ENCODE results near the gene FAM107B.

FAM107B gene

DNA sequence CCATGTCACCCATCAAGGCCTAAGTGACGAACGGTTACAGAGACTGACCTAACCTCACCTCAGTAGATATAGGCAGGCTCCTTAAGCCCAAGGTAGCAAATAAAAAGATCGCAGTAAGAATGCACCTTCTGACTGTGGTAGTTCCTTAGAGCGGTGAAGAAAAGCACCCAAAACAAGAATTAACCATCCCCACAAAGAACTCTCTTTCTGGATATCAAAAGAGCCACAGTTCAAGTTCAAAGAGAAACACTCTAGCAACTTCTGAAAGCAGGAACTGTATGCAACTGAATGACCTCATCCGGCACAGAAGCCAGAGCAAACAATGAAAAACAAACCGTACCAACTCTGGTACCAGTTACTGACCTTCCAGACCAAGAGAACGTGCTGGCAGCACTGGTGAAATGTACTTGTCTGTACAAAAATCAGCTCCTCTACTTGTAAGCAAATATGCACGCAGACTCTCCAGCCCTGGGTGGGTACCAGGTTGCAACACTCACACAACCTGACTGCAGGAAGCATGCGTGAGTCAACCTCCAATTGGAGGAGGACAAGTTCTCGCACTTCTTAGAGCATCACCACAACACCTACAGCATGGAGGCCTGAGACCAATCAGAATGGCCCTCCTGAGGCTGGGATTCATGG lies 202.7 kb downstream of the FAM107B start:
- DNase-seq, result peak; percentile 97

DNA sequence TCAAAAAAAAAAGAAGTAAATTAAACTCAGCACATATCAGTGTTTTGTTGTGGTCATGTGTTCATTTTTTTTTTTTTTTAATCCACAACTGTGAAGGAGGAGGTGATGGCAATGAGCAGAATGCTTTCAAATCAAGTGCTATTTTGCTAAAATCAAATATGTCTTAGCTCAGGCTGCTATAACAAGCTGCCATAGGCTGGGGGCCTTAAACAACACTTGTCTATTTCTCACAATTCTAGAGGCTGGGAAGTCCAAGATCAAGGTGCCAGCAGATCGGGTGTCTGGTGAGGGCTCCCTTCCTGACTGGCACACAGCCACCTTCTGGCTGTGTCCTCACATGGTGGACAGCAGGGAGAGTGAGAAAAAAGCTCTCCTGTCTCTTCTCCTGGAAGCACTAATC lies 203.9 kb downstream of the FAM107B start:
- DNase-seq, result no peak

DNA sequence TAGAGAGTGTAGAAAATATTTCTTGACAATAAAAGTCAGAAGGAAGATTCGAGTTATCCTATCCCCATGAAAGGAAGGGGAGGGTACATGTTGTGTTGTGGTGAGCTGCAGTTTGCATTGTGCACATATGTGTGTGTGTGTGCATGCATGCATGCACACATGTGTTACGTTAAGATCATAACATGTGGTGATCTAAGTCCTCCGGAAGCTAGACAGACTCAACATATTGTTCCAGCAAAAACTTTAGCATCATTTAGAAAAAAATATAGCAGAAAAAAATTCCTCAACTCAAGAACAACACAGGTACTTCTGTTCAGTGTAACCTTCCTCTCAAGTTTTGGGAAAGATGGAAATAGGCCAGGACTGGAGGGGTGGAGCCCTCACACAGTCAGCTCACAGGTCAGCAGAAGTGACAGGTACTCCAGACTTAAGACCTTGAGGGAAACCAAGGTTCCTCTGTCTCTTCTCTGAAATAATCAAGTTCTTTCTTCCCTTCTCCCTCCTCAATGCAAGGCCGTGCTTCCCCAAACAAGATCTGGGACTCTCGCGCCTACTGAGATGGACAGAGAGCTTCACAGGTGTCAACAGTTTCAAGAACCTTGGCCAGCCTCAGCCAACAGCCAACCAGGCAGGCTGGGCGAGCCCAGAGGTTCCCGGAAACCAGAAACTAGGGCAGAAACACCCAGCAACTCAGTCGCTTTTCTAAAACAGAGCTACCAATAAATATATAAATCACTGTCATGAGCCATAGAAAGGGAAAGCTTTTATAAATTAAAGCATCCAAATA lies 205.2 kb downstream of the FAM107B start:
- no peak for DNase-seq

DNA sequence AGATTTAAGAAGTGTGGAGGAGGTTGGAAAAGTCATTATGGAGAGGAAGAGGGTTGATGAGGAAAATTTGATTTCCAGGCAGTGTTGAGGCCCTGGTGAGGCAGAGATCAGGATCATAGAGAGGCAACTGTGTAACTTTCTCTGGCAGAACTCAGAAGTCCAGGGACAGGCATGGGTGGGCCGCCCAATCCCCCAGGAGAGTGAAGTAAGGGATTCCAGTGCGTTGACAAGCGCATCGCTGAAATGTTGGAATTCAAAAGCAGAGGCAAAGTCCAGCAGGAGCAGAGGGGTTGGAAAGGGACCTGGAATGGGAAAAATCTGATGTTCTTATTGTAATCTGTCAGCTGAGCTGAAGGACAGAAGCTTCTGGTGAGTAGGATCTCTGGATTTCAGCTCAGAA lies 207.3 kb downstream of the FAM107B start:
- no peak for DNase-seq

DNA sequence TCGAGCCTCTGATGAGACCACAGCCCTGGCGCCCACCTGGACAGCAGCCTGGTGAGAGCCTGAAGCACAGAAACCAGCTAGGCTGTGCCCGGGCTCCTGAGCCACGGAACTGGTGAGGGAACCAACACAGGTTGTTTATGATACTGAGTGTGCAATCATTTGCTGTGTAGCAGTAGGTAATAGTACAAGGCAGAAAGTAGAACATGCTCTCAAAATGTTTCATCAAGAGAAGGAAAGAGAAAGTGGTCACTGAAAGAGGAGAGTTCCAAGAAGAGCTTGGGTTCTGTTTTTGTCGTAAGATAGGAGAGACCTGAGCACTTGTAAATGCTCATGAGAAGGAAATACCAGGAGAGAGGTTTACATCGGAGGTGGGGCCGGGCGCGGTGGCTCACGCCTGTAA lies 208.2 kb downstream of the FAM107B start:
- DNase-seq, result no peak

DNA sequence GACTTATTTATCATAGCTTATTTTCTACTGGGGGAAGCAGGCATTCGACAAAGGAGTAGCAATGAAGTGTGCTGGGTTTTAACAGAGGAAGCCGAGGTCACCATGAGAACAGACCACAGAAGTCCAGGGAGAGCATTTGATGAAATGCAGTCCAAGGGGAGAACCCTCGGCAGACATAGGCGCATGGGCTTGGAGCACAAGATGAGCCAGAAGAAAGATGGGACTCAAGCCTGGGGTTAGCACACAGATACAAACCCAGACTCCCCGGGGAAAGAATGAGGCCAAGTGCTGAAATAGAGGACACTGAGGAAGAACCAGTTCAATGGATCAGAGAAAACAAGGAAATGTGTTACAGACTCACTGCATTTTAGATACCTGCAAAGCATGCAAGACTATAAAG lies 209.5 kb downstream of the FAM107B start:
- no peak for DNase-seq

DNA sequence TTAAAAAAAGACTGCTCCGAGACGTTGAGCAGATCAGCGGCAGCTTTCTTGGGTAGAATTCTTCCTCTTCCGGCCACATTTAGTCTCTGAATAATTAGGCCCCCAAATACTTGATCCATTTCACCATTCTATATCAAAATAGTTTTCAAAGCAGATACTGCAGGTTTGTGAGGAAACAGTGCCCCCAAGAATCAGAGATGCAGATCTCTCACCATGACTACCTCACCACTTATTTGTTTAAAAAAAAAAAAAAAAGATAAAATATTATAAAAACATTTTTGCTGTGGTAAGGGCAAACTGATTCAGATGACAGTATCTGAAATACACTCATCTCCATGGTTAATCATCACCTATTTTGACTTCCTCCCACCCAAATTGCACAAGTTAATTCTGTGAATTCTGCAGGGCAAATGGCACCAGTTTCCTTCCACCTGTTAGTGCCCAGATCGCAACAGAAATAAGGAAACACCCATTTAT lies 210.4 kb downstream of the FAM107B start:
- DNase-seq, result no peak

DNA sequence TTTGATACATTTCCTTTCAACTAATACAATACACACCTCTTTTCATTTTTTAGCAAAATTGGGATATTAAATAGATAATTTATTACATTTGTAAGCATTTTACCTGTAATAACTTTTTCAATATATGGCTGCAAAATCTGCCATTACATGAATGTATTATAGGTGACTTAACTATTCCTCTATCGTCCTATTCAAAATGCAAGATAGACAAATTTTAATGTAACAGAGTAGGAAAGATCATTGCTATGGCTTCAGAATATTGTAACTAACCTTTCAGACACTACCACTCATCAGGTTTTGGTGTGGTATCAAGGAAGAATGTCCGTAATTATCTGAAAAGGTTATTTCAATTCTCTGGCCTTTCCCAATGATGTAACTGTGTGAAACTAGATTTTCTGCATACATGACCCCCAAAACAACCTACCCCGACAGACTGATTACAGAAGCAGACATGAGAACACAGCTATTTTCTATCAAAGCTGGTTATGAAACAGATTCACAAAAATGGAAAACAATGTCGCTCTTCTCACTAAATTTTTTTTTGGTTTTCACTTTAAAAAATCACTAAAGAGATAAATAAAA lies 211.2 kb downstream of the FAM107B start:
- no peak for DNase-seq

DNA sequence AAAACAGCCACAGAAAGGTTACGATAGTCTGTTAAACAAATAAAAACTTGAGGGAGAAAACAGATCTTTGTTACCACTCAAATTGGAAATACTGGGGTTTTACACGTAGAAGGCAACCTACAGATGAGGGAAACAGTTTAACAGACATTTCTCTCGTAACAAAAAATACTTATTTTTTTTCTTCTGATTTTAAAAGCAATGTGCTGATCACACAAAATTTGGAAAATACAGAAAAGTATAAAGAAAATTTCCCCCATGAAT lies 211.7 kb downstream of the FAM107B start:
- DNase-seq, result no peak

DNA sequence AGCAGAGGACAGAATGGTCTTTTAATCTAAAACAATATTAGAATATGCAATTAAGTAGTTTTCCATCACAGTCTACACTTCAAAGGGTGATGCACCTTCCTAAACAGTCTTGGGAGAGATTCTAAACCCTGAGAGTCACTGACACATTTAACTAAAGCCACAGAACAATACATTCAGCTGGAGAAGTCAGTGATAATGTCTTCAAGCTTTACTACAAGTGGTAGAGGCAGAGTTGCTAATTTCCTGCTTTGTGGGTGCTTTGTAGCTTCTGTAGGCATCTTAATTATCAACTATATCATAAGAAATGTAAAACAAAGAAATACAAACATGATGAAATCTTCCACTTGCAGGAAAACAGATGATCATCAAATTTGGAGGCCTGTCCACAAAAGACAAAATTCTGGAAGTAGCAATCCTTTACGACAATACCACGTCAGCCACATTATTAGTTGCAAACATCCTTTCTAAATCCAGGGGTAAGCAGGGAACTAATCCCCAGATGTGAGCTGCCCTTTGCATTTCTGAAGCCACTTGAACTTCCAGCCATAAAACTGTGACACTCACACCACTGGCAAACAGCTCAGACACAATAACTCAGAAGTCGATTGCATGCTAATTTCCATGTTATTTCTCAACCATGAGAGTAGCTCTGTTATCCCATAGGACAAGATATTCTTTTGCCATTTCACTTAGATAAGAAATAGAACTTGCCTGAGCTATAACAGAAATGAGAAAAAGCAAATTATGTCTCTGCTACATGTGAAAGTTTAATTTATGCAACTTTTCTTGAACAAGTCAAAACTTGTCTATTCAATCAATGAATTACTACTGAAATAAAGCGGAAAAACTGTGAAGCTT lies 212.2 kb downstream of the FAM107B start:
- no peak for DNase-seq

DNA sequence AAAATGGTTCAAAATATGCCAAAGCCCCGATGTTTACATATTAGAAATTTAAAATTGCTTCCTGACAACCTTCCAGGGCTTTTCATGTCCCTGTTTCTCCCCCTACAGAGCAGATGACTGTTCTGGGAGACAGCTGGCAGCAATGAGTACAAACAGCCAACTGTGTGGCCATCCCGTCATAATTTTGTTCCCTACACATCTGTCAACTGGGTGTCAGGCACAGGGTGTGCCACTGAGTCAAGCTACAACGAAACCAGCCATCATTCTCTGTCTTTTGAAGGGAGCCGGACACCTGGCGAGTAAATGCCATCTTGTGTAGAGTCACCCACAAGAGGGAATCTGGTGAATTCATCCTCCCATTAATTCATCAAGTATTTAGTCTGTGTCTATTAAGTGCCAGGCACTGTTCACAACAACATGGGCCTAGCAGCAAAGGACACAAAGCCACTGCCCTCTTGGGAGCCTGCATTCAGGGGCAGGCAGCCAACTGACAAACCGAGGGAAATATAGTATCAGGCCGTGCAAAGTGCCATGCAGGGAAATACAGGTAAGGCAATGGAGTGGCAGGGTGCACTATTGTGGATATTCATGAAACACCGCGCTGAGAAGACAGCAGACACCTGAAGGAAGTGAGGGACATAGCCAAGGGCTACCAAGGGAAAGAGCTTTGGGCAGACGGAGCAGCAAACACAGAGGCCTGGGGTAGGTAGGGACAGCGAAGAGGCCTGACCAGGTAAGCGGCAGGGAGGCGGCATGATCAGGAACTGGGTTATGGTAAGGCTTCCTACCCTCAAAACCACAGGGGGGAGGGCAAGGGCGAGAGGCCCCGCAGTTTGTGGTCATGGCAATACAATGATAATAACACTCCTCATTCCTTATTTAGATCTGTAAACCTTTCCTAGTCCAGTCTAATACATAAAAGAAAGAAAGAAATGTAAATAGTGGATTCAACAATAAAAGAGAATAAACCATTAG lies 213.6 kb downstream of the FAM107B start:
- no peak for DNase-seq

DNA sequence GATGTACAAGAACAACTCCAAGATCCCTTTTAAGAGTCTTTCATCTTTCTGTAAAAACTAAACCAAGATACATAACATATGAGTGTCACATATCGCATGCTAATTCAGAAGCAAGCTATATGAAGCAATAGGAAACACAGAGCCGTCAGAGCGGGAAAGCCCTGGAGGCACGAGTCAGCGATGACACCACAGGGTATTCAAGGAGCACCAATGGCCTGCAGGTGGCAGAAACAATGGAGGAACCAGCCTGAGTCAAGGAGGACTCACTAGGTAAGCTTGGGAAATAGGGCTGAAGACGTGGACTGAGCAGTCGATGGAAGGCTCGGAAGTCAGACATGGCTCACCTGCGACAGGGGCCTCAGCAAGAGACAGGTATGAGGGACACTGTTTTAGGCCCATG lies 214.4 kb downstream of the FAM107B start:
- peak; percentile 67 for DNase-seq

DNA sequence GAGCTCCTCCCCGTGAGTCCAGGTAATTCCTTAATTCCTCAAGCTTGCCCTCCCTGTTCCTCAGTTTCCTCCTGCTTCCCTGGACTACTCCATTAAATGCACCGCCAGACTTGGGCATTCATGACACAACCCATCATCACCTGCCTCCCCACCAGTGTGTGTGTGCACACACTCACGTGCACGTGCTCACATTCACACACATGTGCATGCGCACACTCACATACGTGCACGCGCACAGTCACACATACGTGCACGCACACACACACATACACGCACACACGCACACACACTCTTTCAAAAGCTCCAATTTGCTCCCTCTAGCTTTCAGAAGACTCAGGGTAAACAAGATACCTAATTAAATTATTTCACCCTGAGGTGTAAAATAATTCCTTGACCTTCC lies 216.7 kb downstream of the FAM107B start:
- no peak for DNase-seq

DNA sequence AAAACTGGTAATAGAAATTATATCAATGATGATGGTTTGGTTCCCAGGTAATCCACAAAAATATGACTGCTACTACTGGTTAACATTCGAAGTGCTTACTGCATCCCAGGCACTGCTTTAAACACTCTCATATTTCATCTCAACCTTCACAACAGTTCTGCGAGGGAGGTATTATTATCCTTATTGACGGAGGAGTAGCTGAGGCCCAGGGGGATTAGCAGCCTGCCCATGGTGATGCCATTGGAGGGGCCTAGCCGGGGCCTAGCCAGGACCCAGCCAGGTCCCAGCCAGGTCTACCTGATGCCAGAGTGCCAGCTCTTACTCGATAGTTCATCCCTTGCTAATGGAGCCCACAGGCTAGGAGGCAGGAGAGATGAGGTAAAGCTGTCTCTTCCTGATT lies 217.1 kb downstream of the FAM107B start:
- no peak for DNase-seq

DNA sequence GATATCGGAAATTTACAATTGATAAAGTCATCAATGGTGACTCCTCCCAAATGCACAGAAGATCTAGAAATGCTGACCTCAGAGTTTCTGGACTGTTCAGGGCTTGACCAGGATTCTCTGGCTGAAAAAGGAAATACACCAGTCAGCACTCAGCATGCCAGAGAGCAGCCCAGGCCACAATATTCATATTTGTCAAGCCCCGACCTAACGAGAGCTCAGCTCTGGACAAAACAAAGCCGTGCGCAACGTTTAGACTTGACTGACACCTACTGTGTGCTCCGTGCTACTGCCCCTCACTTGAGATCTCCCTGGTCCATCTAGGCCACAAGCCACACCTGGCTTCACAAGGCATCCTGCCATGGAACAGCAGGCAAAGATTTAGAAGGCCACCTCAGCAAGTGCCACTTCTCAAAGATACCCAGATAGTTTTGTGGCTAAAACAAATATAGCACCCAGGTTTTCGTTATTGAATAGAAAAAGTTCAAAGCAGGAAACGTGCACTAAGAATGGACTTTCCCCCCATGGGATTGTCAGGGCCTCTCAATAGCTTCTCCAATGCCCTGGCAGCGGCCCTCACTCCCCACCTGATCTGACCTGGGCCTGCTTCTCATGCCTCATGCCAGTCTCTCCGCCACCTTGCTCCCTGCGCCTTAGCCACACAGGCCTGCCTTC lies 218.3 kb downstream of the FAM107B start:
- DNase-seq, result no peak

DNA sequence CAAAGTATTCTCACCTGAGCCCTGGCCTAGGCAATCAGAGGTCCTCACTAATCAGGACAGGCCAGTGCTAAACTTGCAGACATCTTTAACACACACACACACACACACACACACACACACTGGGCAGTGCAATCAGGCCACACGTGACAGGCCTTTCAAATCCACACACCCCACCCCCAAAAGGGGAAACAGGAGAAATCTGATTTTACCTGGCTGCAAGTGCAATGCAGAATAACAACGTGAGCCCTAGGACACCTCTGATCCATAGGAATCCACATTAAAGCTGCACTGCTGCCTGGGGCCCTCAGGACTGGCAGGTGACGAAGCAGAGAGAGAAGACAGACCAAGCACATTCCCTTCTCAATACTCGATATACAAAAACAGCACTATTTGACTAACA lies 218.9 kb downstream of the FAM107B start:
- DNase-seq, result no peak

DNA sequence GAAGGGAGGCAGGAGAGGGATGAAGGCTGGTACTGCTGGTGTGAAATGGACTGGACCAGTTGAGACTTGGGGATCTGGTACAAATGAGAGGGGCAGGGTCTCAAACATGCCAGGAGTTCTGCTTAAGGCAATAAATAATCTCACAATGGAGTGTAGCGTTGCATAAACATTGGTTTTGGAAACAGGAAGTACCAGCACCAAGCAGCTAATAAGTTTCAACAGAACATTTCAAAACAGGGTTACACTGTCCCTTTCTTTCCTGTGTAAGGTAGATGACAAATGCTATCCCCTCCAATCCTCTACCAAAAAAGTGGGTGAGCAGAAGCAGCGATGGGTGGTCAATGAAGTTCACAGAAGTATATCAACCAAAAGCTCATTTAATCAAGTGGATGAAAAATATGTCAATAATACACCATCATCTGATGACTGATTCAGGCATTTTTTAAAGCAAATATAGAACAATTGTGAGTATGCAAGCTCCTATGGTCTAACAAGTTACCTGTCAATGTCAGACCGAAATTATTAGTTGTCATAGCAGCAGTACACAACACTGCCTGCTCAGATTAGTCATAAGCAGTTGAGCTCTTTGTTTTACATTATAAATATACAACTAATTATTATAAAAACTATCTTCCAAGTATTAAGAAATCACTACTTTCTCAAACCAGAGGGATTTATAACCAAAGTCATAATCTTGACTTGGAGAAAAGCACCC lies 220.0 kb downstream of the FAM107B start:
- DNase-seq, result no peak

DNA sequence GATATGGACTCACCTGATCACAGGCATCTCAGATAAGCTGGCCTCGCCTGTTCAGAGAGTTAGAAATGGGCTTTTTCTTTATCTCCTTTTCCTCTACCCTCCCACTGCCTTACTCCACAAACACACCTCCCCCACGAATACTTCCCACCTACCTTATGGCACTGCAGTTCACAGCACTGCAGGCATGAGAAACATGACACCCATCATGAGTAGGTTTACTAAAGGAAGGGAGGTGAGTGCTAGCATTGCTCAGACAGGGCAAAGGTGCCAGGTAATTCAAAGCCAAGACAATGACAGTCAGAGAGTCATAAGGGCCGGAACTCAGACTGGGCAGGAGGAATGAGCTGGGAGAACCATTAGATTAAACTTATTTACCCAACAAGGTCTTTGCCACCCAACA lies 220.6 kb downstream of the FAM107B start:
- peak; percentile 90 for DNase-seq

DNA sequence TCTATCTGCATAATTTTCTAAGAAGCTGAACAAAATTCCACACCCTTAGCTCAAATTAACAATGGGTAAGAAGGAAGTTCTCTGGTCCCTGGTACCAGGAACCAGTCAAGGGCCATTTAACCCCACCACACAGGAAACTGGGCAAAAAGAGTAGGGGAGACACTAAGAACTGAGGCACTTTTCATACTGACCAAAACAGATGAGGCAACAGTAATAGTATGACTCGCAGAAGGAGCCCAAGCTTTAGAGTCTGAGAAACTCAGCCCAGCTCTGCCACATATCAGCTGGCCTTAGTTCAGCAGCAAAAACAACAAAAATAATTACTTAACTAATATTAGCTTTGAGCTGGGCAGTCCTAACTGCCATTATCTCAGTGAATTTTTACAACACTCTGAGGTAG lies 221.2 kb downstream of the FAM107B start:
- peak; percentile 71 for DNase-seq

DNA sequence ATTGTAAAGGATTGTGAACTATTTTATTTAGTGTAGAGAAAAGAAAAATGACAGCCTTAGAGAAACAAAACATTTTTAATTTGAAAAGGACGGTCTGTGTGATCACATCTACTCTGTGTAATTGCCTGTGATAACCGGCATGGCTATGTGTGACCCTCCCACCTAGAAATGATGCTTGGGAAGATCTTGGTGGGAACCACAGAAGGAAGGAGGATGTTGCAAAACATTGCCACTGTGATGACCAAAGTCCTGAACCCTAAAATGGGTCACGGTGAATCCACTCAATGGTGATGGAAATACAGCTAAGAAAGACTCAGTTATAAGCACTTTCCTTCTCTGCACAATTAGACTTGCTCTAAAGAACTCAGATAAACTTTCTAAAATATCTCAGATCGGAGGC lies 222.7 kb downstream of the FAM107B start:
- DNase-seq, result no peak

DNA sequence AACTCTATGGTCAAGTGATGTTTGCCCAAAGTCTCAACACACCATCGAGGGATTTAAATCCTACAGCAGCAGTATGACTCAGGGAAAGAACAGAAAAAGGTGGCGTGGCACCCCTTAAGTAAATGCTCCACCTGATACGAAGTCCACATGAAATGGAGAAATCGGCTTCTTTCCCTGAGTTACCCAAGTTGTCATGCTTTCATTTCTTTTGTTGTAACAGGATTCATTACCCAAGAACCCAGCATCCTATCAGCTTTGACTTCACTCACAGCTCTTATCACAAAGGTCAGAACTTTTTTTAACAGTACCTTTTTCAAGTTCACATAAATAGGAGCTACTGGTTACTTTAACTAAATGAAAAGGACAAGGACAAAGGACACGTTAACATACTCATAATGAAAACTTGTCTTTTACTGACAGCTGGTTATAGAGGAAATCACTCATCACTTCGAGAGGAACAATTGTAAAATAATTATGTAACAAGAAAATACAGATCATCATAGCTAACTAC lies 224.2 kb downstream of the FAM107B start:
- no peak for DNase-seq

All from NCI-H226 (cell line).